ENCODE results near the gene EPHB1. TPM values are rescaled to one million over a fixed set of nuclear protein-coding genes. Genes with fewer than 3 reads are reported as not detected.
"Not testable (repeated sequence)": the region's sequence is repeated elsewhere in the genome, so short reads cannot be mapped to it uniquely, and the experiment has no call there.

The EPHB1 gene
- total RNA-seq, 1 donor from 2014 or later = 0.53 TPM

- Histone ChIP-seq H3K27ac (no peak overlapping the region), H3K27me3 (no peaks in the 10 kb centered on the region), H3K4me1 (no peaks in the 10 kb centered on the region), H3K9me3 (no peaks in the 10 kb centered on the region), H3K4me3 (no peak overlapping the region), H3K36me3 (no peaks in the 10 kb centered on the region)
- TF ChIP-seq CTCF (IDR thresholded peaks at IDR 0.05) = no peak
- DNase-seq (ENCODE audit: low spot score in 2 of 2) = no peak
- intact Hi-C loops (cut with DNase I) = no loop called here
Observed at GRCh38 chr3:135228201-135228600, 433.1 kb downstream of the EPHB1 start.

- no peak overlapping the region for H3K4me3 ChIP-seq
- TF ChIP-seq CTCF (IDR thresholded peaks at IDR 0.05) = no peak
- H3K9me3 ChIP-seq = no peaks in the 10 kb centered on the region
- intact Hi-C loops (cut with DNase I) = no loop called here
- H3K36me3 ChIP-seq = no peaks in the 10 kb centered on the region
- H3K27me3 ChIP-seq = no peaks in the 10 kb centered on the region
- DNase-seq (ENCODE audit: low spot score in 2 of 2) = no peak
- no peaks in the 10 kb centered on the region for H3K4me1 ChIP-seq
- H3K27ac ChIP-seq = no peak overlapping the region
Observed at GRCh38 chr3:135229018-135229495, 434.0 kb downstream of the EPHB1 start.

GRCh38 chr3:135231737-135232136, 436.7 kb downstream of the EPHB1 start:
- H3K4me3 ChIP-seq = no peak overlapping the region
- no peak for TF ChIP-seq CTCF (IDR thresholded peaks at IDR 0.05)
- no peaks in the 10 kb centered on the region for H3K36me3 ChIP-seq
- H3K9me3 ChIP-seq = no peaks in the 10 kb centered on the region
- no peak overlapping the region for H3K27ac ChIP-seq
- H3K27me3 ChIP-seq = no peaks in the 10 kb centered on the region
- intact Hi-C loops (cut with DNase I) = no loop called here
- no peak for DNase-seq (ENCODE audit: low spot score in 2 of 2)
- no peaks in the 10 kb centered on the region for H3K4me1 ChIP-seq

- TF ChIP-seq CTCF (IDR thresholded peaks at IDR 0.05) = no peak
- H3K4me3 ChIP-seq = no peak overlapping the region
- no peak for DNase-seq (ENCODE audit: low spot score in 2 of 2)
- no peaks in the 10 kb centered on the region for H3K36me3 ChIP-seq
- intact Hi-C loops (cut with DNase I) = no loop called here
- H3K27me3 ChIP-seq = no peaks in the 10 kb centered on the region
- no peaks in the 10 kb centered on the region for H3K9me3 ChIP-seq
- H3K4me1 ChIP-seq = no peaks in the 10 kb centered on the region
- no peak overlapping the region for H3K27ac ChIP-seq
Observed at GRCh38 chr3:135232226-135232625, 437.2 kb downstream of the EPHB1 start.

- H3K4me3 ChIP-seq; intact Hi-C loops (cut with DNase I); DNase-seq (ENCODE audit: low spot score in 2 of 2): not testable (repeated sequence)
Observed at GRCh38 chr3:135233476-135233875, 438.4 kb downstream of the EPHB1 start.

GRCh38 chr3:135235541-135235940, 440.5 kb downstream of the EPHB1 start:
- Histone ChIP-seq H3K4me1 (no peaks in the 10 kb centered on the region), H3K4me3 (no peak overlapping the region), H3K27me3 (no peaks in the 10 kb centered on the region), H3K9me3 (no peaks in the 10 kb centered on the region), H3K36me3 (no peaks in the 10 kb centered on the region), H3K27ac (no peak overlapping the region)
- no peak for DNase-seq (ENCODE audit: low spot score in 2 of 2)
- intact Hi-C loops (cut with DNase I) = no loop called here
- TF ChIP-seq CTCF (IDR thresholded peaks at IDR 0.05) = no peak

More at GRCh38 chr3:135233476-135233875, 438.4 kb downstream of the EPHB1 start:
- H3K4me1 ChIP-seq, H3K27ac ChIP-seq, H3K27me3 ChIP-seq, H3K9me3 ChIP-seq, H3K36me3 ChIP-seq: not testable (repeated sequence)

Data from ascending aorta (tissue), 2 donors.